RWPE1 (cell line): ENCODE results near the gene DPYSL4.

ENCODE experiments used
- CTCF ChIA-PET: fragments of 350-600 bp; sonication (Branson Sonifier 250); formaldehyde crosslinking; extraction: SDS; loops from one replicate; lab custom pipeline; 2021; lab: Yijun Ruan, JAX
- POLR2A ChIA-PET: fragments of 400-600 bp; formaldehyde crosslinking; extraction: SDS; loops from one replicate; lab custom pipeline; 2020; ENCODE audit warnings: antibody characterized with exemption; ENCODE audit not compliant: low non-redundant PET; lab: Yijun Ruan, JAX
- DNase-seq: peaks from one replicate; pipeline ENCODE4 v3.0.0; 2012; ENCODE audit warnings: low spot score
- H3K27ac ChIP-seq: fragments of 450-650 bp; 2 replicates; pipeline ENCODE4 v1.5.1; 2017
- CTCF ChIP-seq: fragments of 450-650 bp; conservative IDR thresholded peaks from 2 replicates; pipeline ENCODE4 v1.5.1; 2017; ENCODE audit warnings: low read depth, mild to moderate bottlenecking

Gene DPYSL4

GRCh38 chr10:132140167-132140925, 46.4 kb upstream of the DPYSL4 start:
- TF ChIP-seq CTCF = no peak
- ChIA-PET POLR2A (no interaction called here), CTCF (no interaction called here)
- H3K27ac ChIP-seq = no peak overlapping the region
- DNase-seq = no peak

GRCh38 chr10:132141076-132141475, 45.7 kb upstream of the DPYSL4 start:
- ChIA-PET CTCF (no interaction called here), POLR2A (no interaction called here)
- no peak for TF ChIP-seq CTCF
- DNase-seq = no peak
- no peak overlapping the region for H3K27ac ChIP-seq

GRCh38 chr10:132141526-132142395, 45.0 kb upstream of the DPYSL4 start:
- ChIA-PET CTCF (interaction anchor here (0.5 to 2.0 kb wide), 19 partner anchors 8 to 910 kb away, joined by 3 to 14 read pairs (median 4); partner anchors contain the start of gene JAKMIP3), POLR2A (no interaction called here)
- DNase-seq = no peak
- TF ChIP-seq CTCF = no peak
- H3K27ac ChIP-seq = no peak overlapping the region

GRCh38 chr10:132142396-132143161, 44.2 kb upstream of the DPYSL4 start:
- CTCF ChIA-PET = interaction anchor here (0.5 to 2.0 kb wide), 36 partner anchors 9 to 1187 kb away, joined by 3 to 14 read pairs (median 4); partner anchors contain the start of gene JAKMIP3
- peak; percentile 62 for DNase-seq
- POLR2A ChIA-PET = no interaction called here
- TF ChIP-seq CTCF = peak; percentile 80
- H3K27ac ChIP-seq = no peak overlapping the region

GRCh38 chr10:132143162-132143561, 43.6 kb upstream of the DPYSL4 start:
- CTCF ChIA-PET = interaction anchor here (0.5 to 2.0 kb wide), 25 partner anchors 8 to 1186 kb away, joined by 3 to 14 read pairs (median 4); partner anchors contain the start of gene JAKMIP3

More at GRCh38 chr10:132143162-132143561, 43.6 kb upstream of the DPYSL4 start:
- DNase-seq = no peak
- no peak for TF ChIP-seq CTCF
- no peak overlapping the region for H3K27ac ChIP-seq
- POLR2A ChIA-PET = no interaction called here
